SU-DHL-6 (cell line): ENCODE data around the gene KMT5C.

ENCODE experiments used
- H2AFZ ChIP-seq: fragments of 200-600 bp; sonication (generic); 2 replicates; pipeline ENCODE4 v1.6.1; 2014; ENCODE audit warnings: low read depth, mild to moderate bottlenecking, moderate library complexity, mixed read lengths, antibody characterized with exemption, low read length; ENCODE audit not compliant: severe bottlenecking
- H3F3A ChIP-seq: fragments of 200-600 bp; shearing (Covaris generic); 2 replicates; pipeline ENCODE4 v1.6.0; 2016; ENCODE audit warnings: antibody characterized with exemption, mild to moderate bottlenecking; ENCODE audit not compliant: insufficient read depth
- H3K27ac ChIP-seq: fragments of 200-600 bp; sonication (generic); 2 replicates; pipeline ENCODE4 v1.5.1; 2016; ENCODE audit warnings: low read depth, mild to moderate bottlenecking, low read length, moderate library complexity, mixed read lengths
- H3K27me3 ChIP-seq: fragments of 200-600 bp; sonication (generic), shearing (Covaris generic); 2 replicates; pipeline ENCODE4 v1.6.0; 2014; ENCODE audit warnings: mild to moderate bottlenecking, low read length
- H3K36me3 ChIP-seq: fragments of 200-600 bp; sonication (generic); 2 replicates; pipeline ENCODE4 v1.6.1; 2014; ENCODE audit warnings: mild to moderate bottlenecking, low read length, mixed read lengths
- H3K4me2 ChIP-seq: fragments of 300-600, 200-600 bp; shearing (Covaris generic), sonication (generic); 2 replicates; pipeline ENCODE4 v1.6.0; 2014; ENCODE audit warnings: low read length, low read depth, mild to moderate bottlenecking; ENCODE audit not compliant: poor library complexity, severe bottlenecking
- H3K4me3 ChIP-seq: fragments of 200-600 bp; sonication (generic); 2 replicates; pipeline ENCODE4 v1.5.1; 2014; ENCODE audit warnings: antibody characterized with exemption, low read length, mild to moderate bottlenecking, mixed read lengths; ENCODE audit not compliant: insufficient read depth, poor library complexity, severe bottlenecking
- H3K79me2 ChIP-seq: fragments of 200-600 bp; sonication (generic); 2 replicates; pipeline ENCODE4 v1.6.1; 2014; ENCODE audit warnings: mild to moderate bottlenecking, low read length, moderate library complexity; ENCODE audit not compliant: insufficient read depth
- H3K9ac ChIP-seq: fragments of 200-600 bp; sonication (generic); 2 replicates; pipeline ENCODE4 v1.7.0; 2014; ENCODE audit warnings: mild to moderate bottlenecking, low read length
- H3K9me2 ChIP-seq: fragments of 200-600 bp; sonication (generic); replicated peaks from 2 replicates; pipeline ENCODE4 v1.6.1; 2014; ENCODE audit warnings: low read length; ENCODE audit not compliant: insufficient read depth
- H3K9me3 ChIP-seq: fragments of 200-600 bp; sonication (generic); 2 replicates; pipeline ENCODE4 v1.6.1; 2014; ENCODE audit warnings: low read length, mixed read lengths; ENCODE audit not compliant: insufficient read depth
- H4K20me1 ChIP-seq: fragments of 200-600 bp; sonication (generic); 2 replicates; pipeline ENCODE4 v1.6.1; 2014; ENCODE audit warnings: low read depth, mild to moderate bottlenecking, antibody characterized with exemption, low read length, moderate library complexity, mixed read lengths
- CTCF ChIP-seq: fragments of 200-600 bp; sonication (generic); IDR thresholded peaks from one replicate; pipeline ENCODE4 v1.5.1; 2017; ENCODE audit warnings: antibody characterized with exemption, mild to moderate bottlenecking, low read length, moderate library complexity; ENCODE audit not compliant: insufficient read depth, poor library complexity, severe bottlenecking
- EZH2phosphoT487 ChIP-seq: fragments of 200-600 bp; sonication (generic), shearing (Covaris generic); conservative IDR thresholded peaks from 2 replicates; pipeline ENCODE4 v1.6.1; 2018; ENCODE audit warnings: mild to moderate bottlenecking, antibody characterized with exemption, low read length, moderate library complexity, mixed read lengths

Gene KMT5C

GRCh38 chr19:55391191-55391670 lies 51.6 kb downstream of the KMT5C start:
- Histone ChIP-seq H3K27me3 (no peaks in the 10 kb centered on the region), H3F3A (peaks cover 42% of the 10 kb centered on the region), H3K4me3 (no peak overlapping the region), H2AFZ (no peak overlapping the region), H3K79me2 (peaks cover 17% of the 10 kb centered on the region), H3K36me3 (peaks cover 28% of the 10 kb centered on the region), H3K27ac (no peak overlapping the region), H3K9me2 (no peaks in the 10 kb centered on the region), H4K20me1 (peaks cover 26% of the 10 kb centered on the region), H3K4me2 (no peak overlapping the region), H3K9ac (no peak overlapping the region), H3K9me3 (no peaks in the 10 kb centered on the region)
- TF ChIP-seq EZH2phosphoT487 = no peak
- no peak for TF ChIP-seq CTCF

GRCh38 chr19:55391702-55392615 lies 52.3 kb downstream of the KMT5C start:
- Histone ChIP-seq H4K20me1 (peaks cover 20% of the 10 kb centered on the region), H3K9me2 (no peaks in the 10 kb centered on the region), H3K9me3 (no peaks in the 10 kb centered on the region), H3K36me3 (peaks cover 20% of the 10 kb centered on the region), H3K79me2 (peaks cover 9% of the 10 kb centered on the region), H2AFZ (no peak overlapping the region), H3K4me2 (no peak overlapping the region), H3F3A (peaks cover 35% of the 10 kb centered on the region), H3K27ac (no peak overlapping the region), H3K4me3 (no peak overlapping the region), H3K9ac (no peak overlapping the region), H3K27me3 (no peaks in the 10 kb centered on the region)
- no peak for TF ChIP-seq EZH2phosphoT487
- TF ChIP-seq CTCF = no peak

- Histone ChIP-seq H3K9me3 (no peaks in the 10 kb centered on the region), H3K36me3 (peaks cover 9% of the 10 kb centered on the region; the same call in 1 of the 2 replicates), H3K79me2 (no peaks in the 10 kb centered on the region), H3K9me2 (no peaks in the 10 kb centered on the region), H3K4me2 (no peak overlapping the region), H4K20me1 (peaks cover 9% of the 10 kb centered on the region; the same call in 1 of the 2 replicates), H2AFZ (no peak overlapping the region), H3K27me3 (no peaks in the 10 kb centered on the region), H3K4me3 (no peak overlapping the region), H3K9ac (no peak overlapping the region), H3F3A (peaks cover 30% of the 10 kb centered on the region), H3K27ac (no peak overlapping the region)
- TF ChIP-seq CTCF = no peak
- no peak for TF ChIP-seq EZH2phosphoT487
Measured at GRCh38 chr19:55392820-55393761, 53.4 kb downstream of the KMT5C start.
